WTC11 (cell line): ENCODE results near the gene BCAS3. TPM values are rescaled to one million over a fixed set of nuclear protein-coding genes. Genes with fewer than 3 reads are reported as not detected.

ENCODE experiments used
- ATAC-seq: fragments of 200-7000 bp; cut with Tn5 transposase; 2 replicates; pipeline ENCODE4 v1.10.0; 2021; ENCODE audit warnings: mild to moderate bottlenecking, moderate library complexity
- CTCF ChIA-PET: fragments of 300-600 bp; sonication (Branson Sonifier 250); formaldehyde crosslinking; loops from one replicate; lab custom pipeline; 2021; ENCODE audit warnings: antibody characterized with exemption; lab: Charles Lee
- POLR2A ChIA-PET: fragments of 350-600 bp; sonication (Branson Sonifier 250); formaldehyde crosslinking; loops from one replicate; lab custom pipeline; 2021; ENCODE audit warnings: antibody characterized with exemption; lab: Charles Lee
- DNase-seq: peaks from one replicate; pipeline ENCODE4 v3.0.0; 2021; ENCODE audit warnings: low spot score
- H3K27ac Mint-ChIP-seq: 2 replicates; pipeline ENCODE4 v1.8.0; 2021; ENCODE audit warnings: mixed read lengths
- H3K27me3 Mint-ChIP-seq: 2 replicates; pipeline ENCODE4 v1.8.0; 2021; ENCODE audit warnings: low read depth, mild to moderate bottlenecking, moderate library complexity, mixed read lengths
- H3K36me3 Mint-ChIP-seq: 2 replicates; pipeline ENCODE4 v1.8.0; 2021; ENCODE audit warnings: mixed read lengths
- H3K4me1 Mint-ChIP-seq: 2 replicates; pipeline ENCODE4 v1.8.0; 2022; ENCODE audit warnings: mixed read lengths
- H3K4me3 Mint-ChIP-seq: 2 replicates; pipeline ENCODE4 v1.8.0; 2021; ENCODE audit warnings: mild to moderate bottlenecking, moderate library complexity, mixed read lengths
- H3K9me3 Mint-ChIP-seq: 2 replicates; pipeline ENCODE4 v1.8.0; 2021; ENCODE audit warnings: mixed read lengths
- ATF3 ChIP-seq: sonication (generic); formaldehyde crosslinking; conservative IDR thresholded peaks from 2 replicates; pipeline ENCODE4 v1.8.1; 2022; ENCODE audit warnings: mild to moderate bottlenecking, missing genetic modification reagents
- ERG ChIP-seq: fragments of 250-450 bp; sonication (Bioruptor Pico); IDR thresholded peaks from 2 replicates; pipeline ENCODE4 v1.8.0; 2021; ENCODE audit warnings: mild to moderate bottlenecking
- FOXP4 ChIP-seq: sonication (generic); formaldehyde crosslinking; IDR thresholded peaks from 2 replicates; pipeline ENCODE4 v1.8.0; 2022; ENCODE audit warnings: mild to moderate bottlenecking, missing genetic modification reagents
- GRHL2 ChIP-seq: fragments of 250-450 bp; sonication (Bioruptor Pico); IDR thresholded peaks from 2 replicates; pipeline ENCODE4 v1.8.0; 2022; ENCODE audit warnings: mild to moderate bottlenecking, moderate library complexity; ENCODE audit not compliant: insufficient replicate concordance, severe bottlenecking
- IRF1 ChIP-seq: sonication (generic); formaldehyde crosslinking; IDR thresholded peaks from 2 replicates; pipeline ENCODE4 v1.8.0; 2023; ENCODE audit warnings: missing genetic modification reagents
- JUN ChIP-seq: sonication (generic); formaldehyde crosslinking; IDR thresholded peaks from 2 replicates; pipeline ENCODE4 v1.8.0; 2023; ENCODE audit warnings: mild to moderate bottlenecking, missing genetic modification reagents
- MAX ChIP-seq: sonication (generic); formaldehyde crosslinking; IDR thresholded peaks from 2 replicates; pipeline ENCODE4 v1.8.0; 2022; ENCODE audit warnings: mild to moderate bottlenecking, missing genetic modification reagents
- NFYB ChIP-seq: sonication (generic); formaldehyde crosslinking; conservative IDR thresholded peaks from 2 replicates; pipeline ENCODE4 v1.8.0; 2022; ENCODE audit warnings: low read depth, missing genetic modification reagents
- NR2C2 ChIP-seq: sonication (generic); formaldehyde crosslinking; IDR thresholded peaks from 2 replicates; pipeline ENCODE4 v1.8.0; 2022; ENCODE audit warnings: mild to moderate bottlenecking, missing genetic modification reagents
- PRRX2 ChIP-seq: fragments of 250-450 bp; sonication (Bioruptor Pico); IDR thresholded peaks from 2 replicates; pipeline ENCODE4 v1.8.0; 2021; ENCODE audit warnings: mild to moderate bottlenecking
- STAT6 ChIP-seq: sonication (generic); formaldehyde crosslinking; conservative IDR thresholded peaks from 2 replicates; pipeline ENCODE4 v1.8.1; 2023; ENCODE audit warnings: mild to moderate bottlenecking, low read depth, missing genetic modification reagents, moderate library complexity
- TCF7 ChIP-seq: sonication (generic); formaldehyde crosslinking; IDR thresholded peaks from 2 replicates; pipeline ENCODE4 v1.8.0; 2022; ENCODE audit warnings: mild to moderate bottlenecking, low read depth, missing genetic modification reagents, moderate library complexity
- TEAD1 ChIP-seq: sonication (generic); formaldehyde crosslinking; IDR thresholded peaks from 2 replicates; pipeline ENCODE4 v1.8.0; 2022; ENCODE audit warnings: mild to moderate bottlenecking, missing genetic modification reagents
- TEAD4 ChIP-seq: sonication (generic); formaldehyde crosslinking; IDR thresholded peaks from 2 replicates; pipeline ENCODE4 v1.8.0; 2022; ENCODE audit warnings: mild to moderate bottlenecking, missing genetic modification reagents
- USF2 ChIP-seq: sonication (generic); formaldehyde crosslinking; IDR thresholded peaks from 2 replicates; pipeline ENCODE4 v1.8.1; 2023; ENCODE audit warnings: mild to moderate bottlenecking, missing genetic modification reagents, moderate library complexity
- ZNF138 ChIP-seq: sonication (generic); formaldehyde crosslinking; conservative IDR thresholded peaks from 2 replicates; pipeline ENCODE4 v1.8.1; 2022; ENCODE audit warnings: mild to moderate bottlenecking, moderate library complexity, missing genetic modification reagents
- ZNF263 ChIP-seq: sonication (generic); formaldehyde crosslinking; IDR thresholded peaks from 2 replicates; pipeline ENCODE4 v1.8.1; 2022; ENCODE audit warnings: low read depth, mild to moderate bottlenecking, moderate library complexity, missing genetic modification reagents
- ZNF281 ChIP-seq: sonication (generic); formaldehyde crosslinking; IDR thresholded peaks from 2 replicates; pipeline ENCODE4 v1.8.0; 2023; ENCODE audit warnings: mild to moderate bottlenecking, missing genetic modification reagents
- ZNF416 ChIP-seq: fragments of 250-450 bp; sonication (Bioruptor Pico); IDR thresholded peaks from 2 replicates; pipeline ENCODE4 v1.9.0; 2021; ENCODE audit warnings: mild to moderate bottlenecking, inconsistent platforms
- ZNF532 ChIP-seq: fragments of 250-450 bp; sonication (Bioruptor Pico); IDR thresholded peaks from 2 replicates; pipeline ENCODE4 v1.9.0; 2021; ENCODE audit warnings: mild to moderate bottlenecking, borderline replicate concordance
- ZNF671 ChIP-seq: fragments of 250-450 bp; sonication (Bioruptor Pico); IDR thresholded peaks from 2 replicates; pipeline ENCODE4 v1.8.0; 2021; ENCODE audit warnings: mild to moderate bottlenecking
- total RNA-seq: library from RNA; stranded (reverse); gene quantifications from 3 replicates; pipeline ENCODE4 v1.2.3, GENCODE V29; 2021

BCAS3 gene
- total RNA-seq, 1 experiment from 2014 or later = 15.5 TPM

GRCh38 chr17:61405686-61406536 is 728.3 kb downstream of the BCAS3 start (continued):
- TF ChIP-seq ZNF532 (no peak), ZNF263 (CRISPR knock-in tag) (no peak), STAT6 (CRISPR knock-in tag) (no peak), MAX (CRISPR knock-in tag) (no peak), TCF7 (no peak), TEAD4 (CRISPR knock-in tag) (no peak)

GRCh38 chr17:61406537-61406845 is 728.8 kb downstream of the BCAS3 start:
- ChIA-PET CTCF (no interaction called here), POLR2A (no interaction called here)
- ATAC-seq (no peak), DNase-seq (no peak)
- Mint-ChIP-seq H3K27ac (no peak overlapping the region), H3K36me3 (no peaks in the 10 kb centered on the region), H3K4me3 (no peak overlapping the region), H3K4me1 (peaks cover 33% of the 10 kb centered on the region), H3K9me3 (no peaks in the 10 kb centered on the region), H3K27me3 (peaks cover 98% of the 10 kb centered on the region)
- TF ChIP-seq ERG (no peak), PRRX2 (no peak), JUN (no peak), ATF3 (CRISPR knock-in tag) (no peak), ZNF281 (CRISPR knock-in tag) (no peak), ZNF671 (no peak), ZNF416 (no peak), NFYB (CRISPR knock-in tag) (no peak), GRHL2 (CRISPR knock-in tag) (no peak), IRF1 (no peak), NR2C2 (CRISPR knock-in tag) (no peak), FOXP4 (CRISPR knock-in tag) (no peak), TEAD1 (CRISPR knock-in tag) (no peak), ZNF138 (no peak), USF2 (CRISPR knock-in tag) (no peak)
